Measurements from ENCODE around the gene STIM1.

The STIM1 gene

GRCh38 chr11:3840870-3841425 is 14.5 kb upstream of the STIM1 start, which contains the start of gene RHOG:
TSS of gene RHOG (minus strand) at chr11:3840959. CDS start at chr11:3828138, 12,821 bp downstream.
- peak within 1 kb of the TSS; percentile 82 for H3K27ac ChIP-seq (ENCODE audit: low read depth, low read length)
- H3K36me3 ChIP-seq (ENCODE audit: insufficient read depth, low read length): no peaks in the 10 kb centered on the region
- H2AFZ ChIP-seq (ENCODE audit: low read length, unreplicated experiment): peak within 1 kb of the TSS; percentile 64
- H3K4me3 ChIP-seq (ENCODE audit: low read depth, low read length): peak within 1 kb of the TSS; percentile 91
- peaks cover 28% of the 10 kb centered on the region for H3K4me1 ChIP-seq (ENCODE audit: control insufficient read depth, insufficient read depth, low read length, unreplicated experiment)
- peaks cover 45% of the 10 kb centered on the region for H3K79me2 ChIP-seq (ENCODE audit: control insufficient read depth, insufficient read depth, low read length, unreplicated experiment)
- no peaks in the 10 kb centered on the region for H3K27me3 ChIP-seq (ENCODE audit: insufficient read depth, low read length)

DNA sequence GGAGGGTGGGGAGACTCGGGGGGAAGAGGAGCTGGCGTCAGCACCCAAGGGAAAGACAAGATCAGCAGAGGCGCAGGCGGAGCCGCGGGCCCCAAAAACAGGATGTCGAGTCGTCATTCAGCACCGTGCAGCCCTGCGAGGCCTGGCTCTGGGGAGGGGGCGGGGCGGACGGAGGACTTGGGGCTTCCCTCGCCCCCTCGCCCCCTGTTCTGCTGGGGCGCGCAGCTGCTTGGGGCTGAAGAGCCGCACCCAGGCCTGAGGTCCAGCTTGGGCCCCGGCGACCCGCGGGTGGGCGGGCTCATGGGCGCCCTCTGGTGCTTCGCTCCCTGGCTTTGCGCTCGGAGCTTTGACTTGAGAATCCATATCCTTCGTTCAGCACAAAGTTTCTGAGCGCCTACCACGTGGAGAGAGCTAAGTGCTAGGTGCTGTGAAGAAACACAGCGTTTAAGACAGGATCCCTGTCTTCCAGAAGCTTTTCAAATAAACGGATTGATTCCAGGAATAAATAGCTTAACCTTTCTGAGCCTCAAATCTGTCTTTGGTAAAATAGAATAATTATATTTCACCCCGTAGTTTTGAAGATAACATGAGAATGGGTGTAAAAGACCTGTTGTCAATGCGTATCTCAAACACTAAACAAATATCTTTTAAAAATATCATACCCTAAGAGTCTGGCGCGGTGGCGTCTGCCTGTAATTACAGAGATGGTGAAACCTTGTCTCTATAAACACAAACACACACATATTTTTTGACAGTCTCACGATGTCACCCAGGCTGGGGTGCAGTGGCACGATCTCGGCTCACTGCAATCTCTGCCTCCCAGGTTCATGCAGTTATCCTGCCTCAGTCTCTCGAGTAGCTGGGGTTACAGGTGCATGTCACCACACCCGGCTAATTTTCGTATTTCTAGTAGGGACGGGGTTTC is 13.8 kb upstream of the STIM1 start:
- Histone ChIP-seq H2AFZ (ENCODE audit: low read length, unreplicated experiment) (peak overlapping the region; percentile 64), H3K27me3 (ENCODE audit: insufficient read depth, low read length) (no peaks in the 10 kb centered on the region), H3K4me3 (ENCODE audit: low read depth, low read length) (peak overlapping the region; percentile 91), H3K4me1 (ENCODE audit: control insufficient read depth, insufficient read depth, low read length, unreplicated experiment) (peaks cover 27% of the 10 kb centered on the region), H3K27ac (ENCODE audit: low read depth, low read length) (peak overlapping the region; percentile 82), H3K79me2 (ENCODE audit: control insufficient read depth, insufficient read depth, low read length, unreplicated experiment) (peaks cover 39% of the 10 kb centered on the region), H3K36me3 (ENCODE audit: insufficient read depth, low read length) (no peaks in the 10 kb centered on the region)

- Histone ChIP-seq H3K36me3 (ENCODE audit: insufficient read depth, low read length) (no peaks in the 10 kb centered on the region), H2AFZ (ENCODE audit: low read length, unreplicated experiment) (no peak overlapping the region), H3K79me2 (ENCODE audit: control insufficient read depth, insufficient read depth, low read length, unreplicated experiment) (peaks cover 24% of the 10 kb centered on the region), H3K27ac (ENCODE audit: low read depth, low read length) (no peak overlapping the region), H3K27me3 (ENCODE audit: insufficient read depth, low read length) (no peaks in the 10 kb centered on the region), H3K4me3 (ENCODE audit: low read depth, low read length) (no peak overlapping the region), H3K4me1 (ENCODE audit: control insufficient read depth, insufficient read depth, low read length, unreplicated experiment) (peaks cover 11% of the 10 kb centered on the region)
Measured at GRCh38 chr11:3843326-3843725, 12.1 kb upstream of the STIM1 start.

DNA sequence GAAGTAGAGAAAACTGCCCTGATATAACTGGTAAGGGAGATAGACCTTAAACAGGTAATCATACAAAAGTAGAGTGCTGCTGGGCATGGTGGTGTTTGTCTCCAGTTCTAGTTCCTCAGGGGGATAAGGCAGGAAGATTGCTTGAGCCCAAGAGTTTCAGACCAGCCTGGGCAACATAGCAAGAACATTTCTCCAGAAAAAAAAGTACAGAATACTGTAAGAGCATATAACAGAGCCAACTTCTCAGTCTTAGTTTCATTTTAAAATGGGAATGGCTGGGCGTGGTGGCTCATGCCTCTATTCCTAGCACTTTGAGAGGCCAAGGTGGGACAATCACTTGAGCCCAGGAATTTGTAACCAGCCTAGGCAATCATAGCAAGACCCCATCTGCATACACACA is 10.2 kb upstream of the STIM1 start:
- peaks cover 4% of the 10 kb centered on the region for H3K79me2 ChIP-seq (ENCODE audit: control insufficient read depth, insufficient read depth, low read length, unreplicated experiment)
- H3K36me3 ChIP-seq (ENCODE audit: insufficient read depth, low read length): no peaks in the 10 kb centered on the region
- no peak overlapping the region for H2AFZ ChIP-seq (ENCODE audit: low read length, unreplicated experiment)
- H3K4me1 ChIP-seq (ENCODE audit: control insufficient read depth, insufficient read depth, low read length, unreplicated experiment): peaks cover 6% of the 10 kb centered on the region
- no peak overlapping the region for H3K27ac ChIP-seq (ENCODE audit: low read depth, low read length)
- H3K4me3 ChIP-seq (ENCODE audit: low read depth, low read length): no peak overlapping the region
- H3K27me3 ChIP-seq (ENCODE audit: insufficient read depth, low read length): no peaks in the 10 kb centered on the region

DNA sequence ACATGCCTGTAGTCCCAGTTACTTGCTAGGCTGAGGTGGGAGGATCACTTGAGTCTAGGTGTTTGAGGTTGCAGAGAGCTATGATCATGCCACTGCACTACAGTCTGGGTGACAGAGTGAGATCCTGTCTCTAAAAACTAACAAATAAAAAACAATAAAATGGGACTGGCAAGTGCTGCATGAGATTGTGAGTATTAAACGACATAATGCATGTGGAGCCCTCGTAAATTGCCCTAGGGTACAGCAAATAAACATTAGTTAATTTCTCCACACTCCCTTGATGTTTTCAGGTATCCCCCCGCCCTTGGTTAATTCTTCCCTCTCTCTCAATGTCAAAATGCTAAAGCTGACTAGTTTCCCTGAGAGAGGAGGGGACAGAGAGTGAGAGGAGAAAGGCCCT is 9.8 kb upstream of the STIM1 start:
- H3K27me3 ChIP-seq (ENCODE audit: insufficient read depth, low read length): no peaks in the 10 kb centered on the region
- peaks cover under 1% of the 10 kb centered on the region for H3K79me2 ChIP-seq (ENCODE audit: control insufficient read depth, insufficient read depth, low read length, unreplicated experiment)
- no peak overlapping the region for H2AFZ ChIP-seq (ENCODE audit: low read length, unreplicated experiment)
- H3K27ac ChIP-seq (ENCODE audit: low read depth, low read length): no peak overlapping the region
- no peak overlapping the region for H3K4me3 ChIP-seq (ENCODE audit: low read depth, low read length)
- peaks cover 6% of the 10 kb centered on the region for H3K4me1 ChIP-seq (ENCODE audit: control insufficient read depth, insufficient read depth, low read length, unreplicated experiment)
- no peaks in the 10 kb centered on the region for H3K36me3 ChIP-seq (ENCODE audit: insufficient read depth, low read length)

DNA sequence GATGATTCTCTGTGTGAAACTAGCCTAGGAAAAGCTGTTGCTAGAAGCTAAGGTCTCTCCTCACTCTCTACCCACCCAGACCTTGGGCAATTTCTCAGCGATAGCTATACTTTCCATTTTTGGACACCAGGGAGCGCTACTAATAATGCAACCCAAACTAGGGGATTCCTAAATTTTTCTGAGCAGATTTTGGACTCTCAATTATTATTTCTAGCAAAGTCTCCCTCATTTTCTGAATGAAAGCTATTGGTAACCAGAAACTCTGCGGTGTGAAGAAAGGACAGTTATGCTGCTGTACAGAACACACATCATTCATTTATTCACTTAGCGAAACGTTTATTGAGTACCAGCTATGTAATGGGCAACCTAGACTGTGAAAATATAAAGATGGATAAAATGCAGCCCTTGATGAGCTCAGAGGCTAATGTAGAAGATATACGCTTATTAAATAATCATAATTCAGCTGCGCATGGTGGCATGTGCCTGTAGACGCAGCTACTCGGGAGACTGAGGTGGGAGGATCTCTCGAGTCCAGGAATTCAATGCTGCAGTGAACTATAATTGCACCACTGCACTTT is 6.1 kb upstream of the STIM1 start:
- no peak overlapping the region for H3K27ac ChIP-seq (ENCODE audit: low read depth, low read length)
- peaks cover 3% of the 10 kb centered on the region for H3K4me1 ChIP-seq (ENCODE audit: control insufficient read depth, insufficient read depth, low read length, unreplicated experiment)
- no peak overlapping the region for H3K4me3 ChIP-seq (ENCODE audit: low read depth, low read length)
- no peaks in the 10 kb centered on the region for H3K27me3 ChIP-seq (ENCODE audit: insufficient read depth, low read length)
- H3K36me3 ChIP-seq (ENCODE audit: insufficient read depth, low read length): no peaks in the 10 kb centered on the region
- no peaks in the 10 kb centered on the region for H3K79me2 ChIP-seq (ENCODE audit: control insufficient read depth, insufficient read depth, low read length, unreplicated experiment)
- no peak overlapping the region for H2AFZ ChIP-seq (ENCODE audit: low read length, unreplicated experiment)

- no peak overlapping the region for H3K27ac ChIP-seq (ENCODE audit: low read depth, low read length)
- no peak overlapping the region for H2AFZ ChIP-seq (ENCODE audit: low read length, unreplicated experiment)
- peaks cover 26% of the 10 kb centered on the region for H3K79me2 ChIP-seq (ENCODE audit: control insufficient read depth, insufficient read depth, low read length, unreplicated experiment)
- no peak overlapping the region for H3K4me3 ChIP-seq (ENCODE audit: low read depth, low read length)
- H3K36me3 ChIP-seq (ENCODE audit: insufficient read depth, low read length): no peaks in the 10 kb centered on the region
- H3K27me3 ChIP-seq (ENCODE audit: insufficient read depth, low read length): no peaks in the 10 kb centered on the region
- peaks cover 21% of the 10 kb centered on the region for H3K4me1 ChIP-seq (ENCODE audit: control insufficient read depth, insufficient read depth, low read length, unreplicated experiment)
Measured at GRCh38 chr11:3853545-3853842, 2.0 kb upstream of the STIM1 start.

DNA sequence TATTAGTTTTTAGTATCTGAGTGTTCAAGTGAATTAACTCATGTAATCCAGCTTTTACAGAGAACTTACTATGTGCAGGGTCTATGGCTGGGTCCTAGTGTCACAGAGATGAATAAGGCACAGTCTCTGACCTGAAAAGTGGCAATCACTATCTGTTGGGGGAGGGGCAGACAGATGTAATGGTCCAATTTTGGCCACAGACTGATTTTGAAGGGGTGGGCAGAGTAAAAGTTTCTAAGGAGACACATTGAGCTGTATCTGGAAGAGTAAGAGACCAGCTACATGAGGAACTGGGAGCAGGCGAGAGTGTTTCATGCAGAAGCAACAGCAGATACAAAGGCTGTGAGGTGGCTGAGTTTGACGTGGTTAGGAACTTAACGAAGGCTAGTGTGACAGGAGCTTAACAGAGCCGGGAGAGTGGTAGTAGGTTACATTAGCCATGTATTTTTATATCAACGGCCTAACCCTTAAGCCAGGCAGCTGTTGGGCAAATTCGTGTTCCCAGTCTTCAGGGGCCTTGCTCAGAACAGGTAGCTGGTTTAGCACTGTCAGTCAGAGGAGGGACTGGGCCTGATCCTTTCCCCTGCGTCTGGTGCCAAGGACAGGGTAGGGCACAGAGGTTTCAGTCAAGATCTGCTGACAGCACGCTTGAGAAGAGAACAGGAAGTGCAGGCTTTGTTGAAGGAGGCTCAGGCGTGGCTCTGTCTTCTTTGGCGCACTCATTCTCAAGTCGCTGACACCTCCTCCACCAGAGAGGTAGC is 1.4 kb upstream of the STIM1 start:
- H3K27ac ChIP-seq (ENCODE audit: low read depth, low read length): peak overlapping the region; percentile 5; the same call in 1 of the 2 replicates

DNA sequence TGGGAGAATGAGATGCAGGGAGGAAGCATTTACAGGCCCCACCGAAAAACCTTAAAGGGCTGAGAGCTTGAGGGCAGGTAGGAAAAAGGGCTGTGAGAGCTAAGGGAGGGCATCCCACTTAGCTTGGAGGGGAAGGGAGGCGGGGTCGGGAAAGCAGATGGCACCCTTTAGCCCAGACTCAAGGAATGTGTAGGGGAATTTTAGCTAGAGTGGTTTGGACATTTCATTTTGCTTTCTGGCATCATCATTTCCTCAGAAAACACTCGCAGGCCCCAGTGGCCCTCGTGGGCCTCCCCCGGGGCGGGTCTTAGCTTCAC is 846 bp upstream of the STIM1 start:
- Histone ChIP-seq H3K4me3 (ENCODE audit: low read depth, low read length) (peak overlapping the region; percentile 85), H3K79me2 (ENCODE audit: control insufficient read depth, insufficient read depth, low read length, unreplicated experiment) (peaks cover 38% of the 10 kb centered on the region), H3K27ac (ENCODE audit: low read depth, low read length) (peak overlapping the region; percentile 5; the same call in 1 of the 2 replicates), H3K36me3 (ENCODE audit: insufficient read depth, low read length) (no peaks in the 10 kb centered on the region), H3K4me1 (ENCODE audit: control insufficient read depth, insufficient read depth, low read length, unreplicated experiment) (peaks cover 33% of the 10 kb centered on the region), H3K27me3 (ENCODE audit: insufficient read depth, low read length) (no peaks in the 10 kb centered on the region), H2AFZ (ENCODE audit: low read length, unreplicated experiment) (peak overlapping the region; percentile 76)

More for the DNA sequence above, 1.4 kb upstream of the STIM1 start:
- Histone ChIP-seq H3K4me3 (ENCODE audit: low read depth, low read length) (peak overlapping the region; percentile 85), H3K4me1 (ENCODE audit: control insufficient read depth, insufficient read depth, low read length, unreplicated experiment) (peaks cover 27% of the 10 kb centered on the region), H3K27me3 (ENCODE audit: insufficient read depth, low read length) (no peaks in the 10 kb centered on the region), H3K79me2 (ENCODE audit: control insufficient read depth, insufficient read depth, low read length, unreplicated experiment) (peaks cover 32% of the 10 kb centered on the region), H2AFZ (ENCODE audit: low read length, unreplicated experiment) (peak overlapping the region; percentile 76), H3K36me3 (ENCODE audit: insufficient read depth, low read length) (no peaks in the 10 kb centered on the region)

DNA sequence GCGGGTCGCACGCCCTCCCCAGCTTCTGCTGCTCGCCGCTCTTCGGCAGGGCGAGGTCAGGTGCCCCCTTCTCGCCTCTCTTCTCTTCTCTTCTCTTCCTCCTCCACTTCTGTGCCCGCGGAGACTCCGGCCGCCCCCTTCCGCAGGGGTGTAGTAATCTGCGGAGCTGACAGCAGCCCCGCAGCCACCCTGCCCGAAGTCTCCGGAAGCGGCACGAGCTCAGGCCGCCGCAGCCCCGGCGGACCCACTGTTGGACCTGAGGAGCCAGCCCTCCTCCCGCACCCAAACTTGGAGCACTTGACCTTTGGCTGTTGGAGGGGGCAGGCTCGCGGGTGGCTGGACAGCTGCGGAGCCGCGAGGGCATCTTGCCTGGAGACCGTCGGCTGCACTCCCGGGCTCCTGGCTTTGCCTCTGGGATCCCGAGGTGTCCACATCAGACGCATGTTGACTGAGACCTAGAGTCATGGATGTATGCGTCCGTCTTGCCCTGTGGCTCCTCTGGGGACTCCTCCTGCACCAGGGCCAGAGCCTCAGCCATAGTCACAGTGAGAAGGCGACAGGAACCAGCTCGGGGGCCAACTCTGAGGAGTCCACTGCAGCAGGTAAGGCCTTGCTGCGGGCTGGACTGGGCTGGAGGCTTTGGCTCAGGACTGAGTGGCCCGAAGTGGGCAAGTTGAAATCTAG is 486 bp downstream of the STIM1 start:
- Histone ChIP-seq H3K4me1 (ENCODE audit: control insufficient read depth, insufficient read depth, low read length, unreplicated experiment) (peaks cover 40% of the 10 kb centered on the region), H2AFZ (ENCODE audit: low read length, unreplicated experiment) (peak overlapping the region; percentile 84), H3K27me3 (ENCODE audit: insufficient read depth, low read length) (no peaks in the 10 kb centered on the region), H3K27ac (ENCODE audit: low read depth, low read length) (no peak overlapping the region), H3K79me2 (ENCODE audit: control insufficient read depth, insufficient read depth, low read length, unreplicated experiment) (peaks cover 46% of the 10 kb centered on the region), H3K36me3 (ENCODE audit: insufficient read depth, low read length) (no peaks in the 10 kb centered on the region), H3K4me3 (ENCODE audit: low read depth, low read length) (peak overlapping the region; percentile 85)
